NB4 (cell line): ENCODE results near the gene ATRN.

Experiments
- DNase-seq: peaks from one replicate; pipeline ENCODE4 v3.0.0; 2010; ENCODE audit warnings: low read depth
- H3K4me3 ChIP-seq: one replicate; pipeline ENCODE4 v1.5.1; 2011; ENCODE audit warnings: mild to moderate bottlenecking, low read depth, low read length, moderate library complexity
- MYC ChIP-seq: IDR thresholded peaks from 2 replicates; pipeline ENCODE4 v1.6.1; 2011; ENCODE audit warnings: low read depth, low read length
- POLR2A ChIP-seq: IDR thresholded peaks from 2 replicates; pipeline ENCODE4 v1.6.1; 2011; ENCODE audit warnings: mild to moderate bottlenecking; ENCODE audit not compliant: insufficient read length; ENCODE audit errors: extremely low read depth
- TF ChIP-seq, protein P1 (sequence below): IDR thresholded peaks from one replicate; pipeline ENCODE4 v1.5.1; 2012; ENCODE audit warnings: low read depth, low read length
- TF ChIP-seq, protein P2 (sequence below): IDR thresholded peaks from 2 replicates; pipeline ENCODE4 v1.6.1; 2011; ENCODE audit warnings: low read depth, low read length

Gene ATRN

DNA sequence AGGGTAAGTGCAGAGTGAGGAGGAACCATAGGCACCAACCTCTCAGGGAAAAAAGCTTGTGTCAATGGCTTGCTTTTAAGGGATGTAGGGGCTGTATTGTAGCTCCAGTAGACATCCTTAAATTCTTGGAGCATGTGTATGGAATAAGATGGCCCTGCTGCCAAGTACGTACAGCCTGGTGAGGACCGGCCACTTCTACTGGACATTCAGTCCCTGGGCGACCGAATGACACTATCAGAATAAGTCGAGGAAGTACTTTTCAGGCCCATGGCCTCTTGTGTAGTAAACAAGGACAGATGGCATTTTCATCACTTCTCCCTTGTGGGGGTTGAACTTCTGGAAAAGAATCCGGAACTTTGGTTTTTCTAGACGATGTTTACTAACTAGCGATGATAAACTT, 159.6 kb downstream of the ATRN start:
- DNase-seq = no peak
- TF ChIP-seq POLR2A = no peak
- TF ChIP-seq, protein P1, sequence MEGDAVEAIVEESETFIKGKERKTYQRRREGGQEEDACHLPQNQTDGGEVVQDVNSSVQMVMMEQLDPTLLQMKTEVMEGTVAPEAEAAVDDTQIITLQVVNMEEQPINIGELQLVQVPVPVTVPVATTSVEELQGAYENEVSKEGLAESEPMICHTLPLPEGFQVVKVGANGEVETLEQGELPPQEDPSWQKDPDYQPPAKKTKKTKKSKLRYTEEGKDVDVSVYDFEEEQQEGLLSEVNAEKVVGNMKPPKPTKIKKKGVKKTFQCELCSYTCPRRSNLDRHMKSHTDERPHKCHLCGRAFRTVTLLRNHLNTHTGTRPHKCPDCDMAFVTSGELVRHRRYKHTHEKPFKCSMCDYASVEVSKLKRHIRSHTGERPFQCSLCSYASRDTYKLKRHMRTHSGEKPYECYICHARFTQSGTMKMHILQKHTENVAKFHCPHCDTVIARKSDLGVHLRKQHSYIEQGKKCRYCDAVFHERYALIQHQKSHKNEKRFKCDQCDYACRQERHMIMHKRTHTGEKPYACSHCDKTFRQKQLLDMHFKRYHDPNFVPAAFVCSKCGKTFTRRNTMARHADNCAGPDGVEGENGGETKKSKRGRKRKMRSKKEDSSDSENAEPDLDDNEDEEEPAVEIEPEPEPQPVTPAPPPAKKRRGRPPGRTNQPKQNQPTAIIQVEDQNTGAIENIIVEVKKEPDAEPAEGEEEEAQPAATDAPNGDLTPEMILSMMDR = no peak
- H3K4me3 ChIP-seq = no peak overlapping the region

DNA sequence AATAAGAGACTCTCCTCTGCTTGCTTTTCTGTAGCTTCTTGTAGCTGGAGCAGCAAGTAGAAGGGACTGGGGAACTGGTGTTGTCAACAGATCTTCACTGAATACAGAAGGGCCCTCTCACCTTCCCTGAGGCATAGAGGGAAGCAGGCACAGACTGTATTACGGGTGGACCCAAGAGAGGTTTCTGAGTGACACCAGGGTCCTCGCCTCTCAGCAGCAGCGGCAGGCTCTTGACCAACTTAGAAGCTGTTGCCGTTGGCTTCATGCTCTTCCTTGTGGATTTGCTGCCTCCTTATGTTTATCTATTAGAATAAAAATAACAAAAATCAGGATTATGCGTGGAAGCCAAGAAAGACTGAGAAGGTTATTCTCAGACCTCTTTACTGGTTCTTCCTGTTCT, 160.7 kb downstream of the ATRN start:
- no peak for DNase-seq
- TF ChIP-seq, protein P1 = no peak
- TF ChIP-seq MYC (no peak), POLR2A (no peak)
- TF ChIP-seq, protein P2, sequence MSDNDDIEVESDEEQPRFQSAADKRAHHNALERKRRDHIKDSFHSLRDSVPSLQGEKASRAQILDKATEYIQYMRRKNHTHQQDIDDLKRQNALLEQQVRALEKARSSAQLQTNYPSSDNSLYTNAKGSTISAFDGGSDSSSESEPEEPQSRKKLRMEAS = no peak
- no peak overlapping the region for H3K4me3 ChIP-seq

DNA sequence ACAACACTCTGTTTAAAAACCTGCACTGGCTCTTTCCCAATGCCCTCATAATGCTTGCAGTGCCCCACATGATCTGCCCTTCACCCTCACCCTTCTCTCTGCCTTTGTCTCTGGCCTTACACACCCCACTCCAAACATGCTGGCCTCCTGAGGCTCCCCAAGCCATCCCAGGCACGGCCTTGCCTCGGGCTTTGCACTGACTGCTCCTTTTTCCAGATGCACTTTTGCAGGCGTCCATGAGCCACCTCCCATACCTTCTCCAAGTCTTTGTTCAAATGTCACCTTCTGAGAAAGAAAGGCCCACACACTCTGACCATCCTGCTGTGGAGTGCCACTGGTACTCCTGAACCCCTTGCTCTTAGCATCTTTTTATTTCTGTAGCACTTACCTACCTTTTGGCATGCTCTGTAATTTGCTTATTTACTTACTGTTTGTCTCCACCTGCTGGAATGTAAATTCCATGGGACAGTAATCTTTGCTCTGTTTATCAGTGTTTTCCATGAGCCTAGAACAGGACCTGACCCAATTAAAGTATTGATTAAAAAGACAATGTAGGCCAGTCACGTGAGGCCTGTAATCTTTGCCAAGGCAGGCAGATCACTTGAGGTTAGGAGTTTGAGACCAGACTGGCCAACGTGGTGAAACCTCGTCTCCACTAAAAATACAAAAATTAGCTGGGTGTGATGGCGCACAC, 161.6 kb downstream of the ATRN start:
- H3K4me3 ChIP-seq = no peak overlapping the region
- TF ChIP-seq MYC (no peak), POLR2A (no peak)
- TF ChIP-seq, protein P1 = no peak
- TF ChIP-seq, protein P2 = no peak
- no peak for DNase-seq

DNA sequence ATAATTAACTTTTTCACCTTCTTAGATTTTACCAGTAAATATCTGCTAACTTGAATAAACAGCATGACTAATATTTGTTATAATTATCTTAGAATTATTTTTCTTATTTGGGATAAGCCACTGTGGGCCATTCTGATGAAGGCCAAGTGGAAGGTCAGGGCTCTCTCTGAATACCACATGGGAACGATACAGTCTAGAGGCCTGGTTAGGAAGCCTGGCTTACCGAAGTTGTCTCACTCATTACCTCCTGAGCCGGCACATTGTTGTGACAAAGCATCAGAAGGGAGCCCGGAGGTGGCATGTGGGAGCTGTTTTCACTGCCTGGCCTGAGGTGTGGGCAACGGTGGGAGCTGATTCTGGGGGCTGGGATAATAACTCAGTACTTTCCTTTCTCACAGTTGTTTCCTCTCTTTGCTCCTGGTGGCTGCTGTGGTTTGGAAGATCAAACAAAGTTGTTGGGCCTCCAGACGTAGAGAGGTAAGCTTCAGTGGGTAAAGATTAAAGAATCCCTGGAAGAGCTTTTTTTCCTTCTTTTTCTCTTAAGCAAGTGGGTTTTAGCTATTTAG, 163.2 kb downstream of the ATRN start:
- TF ChIP-seq, protein P2 = no peak
- TF ChIP-seq MYC (no peak), POLR2A (no peak)
- TF ChIP-seq, protein P1 = no peak
- no peak overlapping the region for H3K4me3 ChIP-seq
- no peak for DNase-seq

DNA sequence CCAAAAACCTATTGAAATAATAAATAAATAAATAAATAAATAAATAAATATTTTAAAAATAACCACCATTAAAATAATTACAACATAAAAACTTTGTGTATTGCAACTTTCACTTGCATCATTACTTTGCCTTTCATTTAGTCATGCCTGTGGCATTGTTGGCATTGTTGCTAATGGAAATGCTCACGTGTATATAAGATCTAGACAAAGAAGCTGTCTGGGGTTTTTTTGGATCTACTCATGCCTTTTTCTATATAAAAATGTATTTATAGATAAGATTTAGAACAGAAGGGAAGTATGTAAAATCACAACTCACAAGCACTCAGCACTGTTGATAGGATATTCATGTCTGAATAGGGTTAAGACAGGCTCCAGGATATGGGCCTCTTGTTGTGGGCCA, 164.5 kb downstream of the ATRN start:
- TF ChIP-seq, protein P1 = no peak
- TF ChIP-seq POLR2A (no peak), MYC (no peak)
- TF ChIP-seq, protein P2 = no peak
- DNase-seq = no peak
- no peak overlapping the region for H3K4me3 ChIP-seq

DNA sequence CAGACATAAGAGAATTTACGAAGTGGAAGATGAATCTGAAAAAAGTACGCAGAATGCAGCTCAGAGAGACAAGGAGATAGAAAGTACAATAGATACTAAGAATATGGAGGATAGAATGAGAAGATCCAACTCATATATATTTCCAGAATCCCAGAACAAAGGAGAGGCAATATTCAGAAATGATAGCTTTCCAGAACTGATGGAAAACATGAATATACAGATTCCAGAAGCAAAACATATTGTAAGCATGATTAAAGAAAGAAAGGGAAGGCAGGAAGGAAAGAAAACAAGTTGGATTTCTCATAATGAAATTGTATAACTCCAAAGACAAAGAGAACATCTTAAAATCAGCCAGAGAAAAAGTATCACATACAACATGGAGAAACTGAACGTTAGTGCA, 169.4 kb downstream of the ATRN start:
- H3K4me3 ChIP-seq = no peak overlapping the region
- DNase-seq = no peak
- TF ChIP-seq, protein P2 = no peak
- TF ChIP-seq MYC = no peak
- TF ChIP-seq POLR2A = no peak
- TF ChIP-seq, protein P1 = no peak
